GM19463 (cell line): Measurements from ENCODE around the gene GIPR.
A peak's percentile ranks its signal among the peaks of the same experiment; 100 is the strongest.
"Not testable (repeated sequence)": the region's sequence is repeated elsewhere in the genome, so short reads cannot be mapped to it uniquely, and the experiment has no call there.

Experiments used
- ATAC-seq: cut with Tn5 transposase; IDR thresholded peaks from one replicate; pipeline ENCODE4 v1.9.1; 2021; ENCODE audit warnings: mild to moderate bottlenecking, moderate library complexity; ENCODE audit not compliant: unreplicated experiment

GIPR gene

GRCh38 chr19:45691516-45692186 is 23.6 kb downstream of the GIPR start, which contains the start of gene SNRPD2:
SNRPD2 (minus strand) TSS chr19:45691953; CDS start chr19:45691888, 65 bp downstream.
- peak; percentile 39 for ATAC-seq

DNA sequence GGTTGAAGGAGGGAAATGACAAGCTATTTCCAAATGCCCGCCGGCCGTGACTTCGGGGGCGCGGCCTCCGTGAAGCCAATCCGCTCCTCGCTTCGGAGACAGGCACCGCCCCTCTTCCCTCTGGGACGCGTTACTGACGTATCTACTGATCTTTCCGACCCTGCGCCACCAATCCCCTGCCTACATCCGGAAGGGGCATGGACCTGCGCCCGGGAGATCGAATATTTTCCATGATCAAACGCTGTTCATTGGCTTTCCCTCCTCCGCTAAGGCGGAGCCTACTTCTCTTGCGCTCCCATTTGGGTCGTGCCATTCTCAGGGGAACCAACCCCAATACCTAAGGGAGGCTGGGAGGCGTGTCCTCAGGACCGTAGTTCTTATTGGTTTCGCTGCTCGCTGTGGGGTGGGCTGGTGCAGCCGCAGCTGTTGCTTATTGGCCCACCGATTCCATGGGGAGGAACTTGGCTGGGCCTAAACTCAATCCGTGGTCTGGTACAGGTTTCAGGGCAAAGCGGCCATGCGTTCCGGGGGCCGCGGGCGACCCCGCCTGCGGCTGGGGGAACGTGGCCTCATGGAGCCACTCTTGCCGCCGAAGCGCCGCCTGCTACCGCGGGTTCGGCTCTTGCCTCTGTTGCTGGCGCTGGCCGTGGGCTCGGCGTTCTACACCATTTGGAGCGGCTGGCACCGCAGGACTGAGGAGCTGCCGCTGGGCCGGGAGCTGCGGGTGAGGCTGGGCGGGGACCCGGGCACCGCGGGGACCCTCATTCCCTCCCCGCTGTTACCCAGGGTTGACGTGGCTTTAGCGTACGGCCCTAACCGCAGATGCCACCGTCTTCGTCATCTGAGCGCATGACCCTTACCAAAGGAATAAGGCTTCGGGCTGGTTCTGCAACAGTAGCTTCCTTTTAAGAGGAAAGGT is 24.4 kb downstream of the GIPR start, which contains the start of gene QPCTL:
Gene QPCTL, plus strand, starts transcription at position 480 of the 919 bp plus-strand sequence. Its CDS starts 38 bp downstream, at position 518.
- peak; percentile 87 for ATAC-seq

GRCh38 chr19:45693106-45693788 is 25.2 kb downstream of the GIPR start:
- no peak for ATAC-seq

GRCh38 chr19:45701676-45702075 is 33.7 kb downstream of the GIPR start:
- ATAC-seq, result no peak

- no peak for ATAC-seq
These were observed 37.1 kb downstream of the GIPR start for GRCh38 chr19:45705115-45705514.

GRCh38 chr19:45705710-45706415 is 37.8 kb downstream of the GIPR start:
- ATAC-seq, result no peak

DNA sequence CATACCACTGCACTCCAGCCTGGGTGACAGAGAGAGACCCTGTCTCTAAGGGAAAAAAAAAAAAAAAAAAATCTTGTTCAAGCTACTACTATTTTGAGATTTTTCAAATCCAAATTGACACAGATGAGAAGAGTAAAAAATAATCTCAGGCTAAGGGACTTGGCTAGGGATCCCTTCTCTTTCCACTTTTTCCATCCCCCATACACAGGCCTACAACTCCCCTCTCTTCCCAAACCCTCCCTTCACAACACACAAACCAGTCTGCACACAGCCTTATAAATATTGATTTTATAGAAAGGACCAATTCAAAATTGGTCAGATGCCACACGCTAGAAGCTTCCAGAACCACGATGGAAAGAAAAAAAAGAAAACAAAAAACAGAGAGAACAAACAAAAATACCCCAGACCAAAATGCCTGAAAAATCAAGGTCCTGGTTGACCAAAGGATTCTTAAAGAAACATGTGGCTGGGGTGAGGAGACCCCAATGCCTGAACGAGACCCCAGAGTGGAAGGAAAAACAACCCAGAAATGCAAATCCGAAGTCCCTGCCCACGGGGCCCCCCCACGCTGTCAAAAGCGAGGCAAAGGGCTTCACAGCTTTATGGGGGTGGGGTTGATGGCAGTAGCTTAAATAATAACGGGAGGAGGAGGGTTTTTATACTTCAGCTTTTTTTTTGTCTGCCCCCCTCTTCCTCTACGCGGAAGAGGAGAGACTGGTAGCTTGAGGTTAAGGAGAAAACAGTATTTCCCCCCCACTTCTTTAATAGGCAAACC is 42.5 kb downstream of the GIPR start:
- ATAC-seq, result no peak

DNA sequence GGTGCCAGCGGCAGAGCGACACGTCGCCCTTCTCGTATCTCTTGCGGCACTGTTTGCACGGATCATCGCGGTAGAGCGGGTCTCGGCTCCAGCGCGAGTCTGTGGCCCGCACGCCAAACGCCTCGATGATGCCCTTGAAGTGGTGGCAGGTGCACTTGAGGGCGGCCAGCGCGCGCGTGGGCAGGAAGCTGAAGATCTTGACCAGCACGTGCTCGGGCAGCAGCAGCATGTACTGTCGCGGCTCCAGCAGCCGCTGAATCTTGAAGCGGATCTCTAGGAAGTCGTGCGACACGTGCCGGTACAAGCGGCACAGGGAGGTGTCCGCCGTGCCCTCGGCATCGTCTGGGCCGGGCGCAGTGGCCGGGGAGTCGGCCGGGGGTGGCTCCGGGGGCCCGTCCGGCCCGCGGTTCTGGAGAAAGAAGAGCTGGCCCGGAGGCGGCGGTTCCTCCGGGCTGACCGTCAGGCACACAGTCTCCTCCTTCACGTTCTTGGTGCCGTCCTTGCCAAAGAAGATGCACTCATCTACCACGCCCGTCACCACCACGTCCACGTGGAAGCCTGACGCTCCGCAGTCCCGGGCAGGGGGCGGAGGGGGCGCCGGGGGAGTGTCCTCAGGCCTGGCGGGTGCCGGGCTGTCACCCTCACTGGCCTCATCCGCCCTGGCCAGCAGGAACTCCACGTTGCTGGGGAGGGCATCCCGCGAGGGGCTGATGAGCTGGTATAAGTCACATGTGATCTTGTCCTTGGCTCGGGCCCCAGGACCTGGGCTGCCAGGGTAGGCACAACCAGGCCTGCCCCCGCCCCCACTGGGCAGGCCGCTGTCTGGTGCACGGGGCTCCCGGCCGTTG is 44.1 kb downstream of the GIPR start:
- no peak for ATAC-seq

GRCh38 chr19:45712699-45713067 is 44.7 kb downstream of the GIPR start:
- no peak for ATAC-seq

- ATAC-seq, result no peak
These were observed 45.1 kb downstream of the GIPR start for GRCh38 chr19:45713141-45713540.

- ATAC-seq, result no peak
These were observed 47.1 kb downstream of the GIPR start for GRCh38 chr19:45715139-45715538.

- no peak for ATAC-seq
These were observed 48.5 kb downstream of the GIPR start for GRCh38 chr19:45716359-45717130.

DNA sequence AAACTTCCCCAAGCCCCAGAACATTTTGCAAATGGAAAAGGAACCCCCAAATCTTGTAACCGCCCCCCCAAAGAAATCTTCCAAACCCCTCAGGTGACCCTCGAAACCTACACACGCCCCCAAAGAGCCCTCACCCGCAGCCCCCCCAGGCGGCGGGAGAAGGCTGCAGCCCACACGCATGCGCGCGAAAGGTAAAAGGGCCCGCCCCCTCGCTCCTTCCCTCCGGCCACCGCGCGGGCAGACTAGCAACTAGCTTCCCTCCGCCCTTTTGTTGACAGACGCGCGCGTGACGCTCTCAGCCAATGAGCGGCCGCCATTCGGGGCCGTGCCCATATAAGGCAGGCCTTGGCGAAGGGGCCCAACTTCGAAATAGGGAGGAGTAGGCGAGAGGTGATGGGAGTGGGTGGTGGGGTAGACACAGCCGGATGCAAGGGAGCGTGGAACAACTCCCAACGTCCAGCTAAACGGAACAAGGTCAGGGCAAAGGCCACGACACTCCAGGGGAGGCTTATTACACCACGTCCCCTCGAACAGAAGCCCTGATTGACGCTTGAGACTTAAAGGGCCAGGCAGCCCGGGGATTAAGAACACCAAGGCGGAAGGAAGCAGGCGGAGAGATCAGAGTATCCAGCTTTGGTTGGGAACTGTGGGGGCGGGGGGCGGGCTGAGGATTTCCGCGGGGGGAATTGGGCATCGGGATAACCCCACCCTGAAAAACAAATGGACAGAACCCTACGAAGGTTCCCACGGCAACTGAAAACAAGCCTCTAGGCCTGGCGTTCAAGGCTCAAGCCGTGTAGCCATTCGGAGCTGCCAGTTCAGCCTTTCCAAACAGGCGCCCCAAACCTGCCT is 49.3 kb downstream of the GIPR start:
- ATAC-seq, result peak; percentile 89

DNA sequence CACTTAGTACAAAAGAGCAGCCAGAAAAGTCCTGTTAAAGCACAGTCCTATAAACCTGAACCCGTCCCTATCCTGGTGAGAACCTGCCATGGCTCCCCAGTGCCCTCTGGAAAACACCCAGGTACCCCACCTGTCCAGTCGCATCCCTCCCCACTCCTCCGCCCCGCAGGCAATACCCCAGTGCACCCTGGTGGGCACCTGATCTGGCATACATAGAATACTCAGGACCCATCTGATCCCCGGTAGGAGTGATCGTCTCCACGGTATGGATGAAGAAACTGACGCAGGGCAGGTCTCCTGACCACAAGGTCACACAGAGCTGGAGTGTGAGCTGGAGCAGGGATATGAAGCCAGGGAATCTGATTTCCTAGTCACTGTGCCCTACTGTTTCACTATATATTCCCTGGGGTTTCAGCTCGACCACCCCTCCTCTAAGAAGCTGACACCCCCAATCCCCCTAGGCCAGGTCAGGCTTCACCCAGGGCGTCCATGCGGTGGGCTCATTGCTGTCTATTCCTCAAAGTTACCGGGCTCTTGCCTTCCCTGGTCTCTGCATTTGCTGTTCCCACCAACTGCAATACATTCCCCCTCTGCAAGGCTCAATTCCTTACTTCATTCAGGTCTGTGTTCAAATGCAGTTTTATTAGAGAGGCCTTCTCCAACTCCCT is 50.1 kb downstream of the GIPR start:
- ATAC-seq, result no peak

- not testable (repeated sequence) for ATAC-seq
These were observed 52.0 kb downstream of the GIPR start for GRCh38 chr19:45720065-45720464.

DNA sequence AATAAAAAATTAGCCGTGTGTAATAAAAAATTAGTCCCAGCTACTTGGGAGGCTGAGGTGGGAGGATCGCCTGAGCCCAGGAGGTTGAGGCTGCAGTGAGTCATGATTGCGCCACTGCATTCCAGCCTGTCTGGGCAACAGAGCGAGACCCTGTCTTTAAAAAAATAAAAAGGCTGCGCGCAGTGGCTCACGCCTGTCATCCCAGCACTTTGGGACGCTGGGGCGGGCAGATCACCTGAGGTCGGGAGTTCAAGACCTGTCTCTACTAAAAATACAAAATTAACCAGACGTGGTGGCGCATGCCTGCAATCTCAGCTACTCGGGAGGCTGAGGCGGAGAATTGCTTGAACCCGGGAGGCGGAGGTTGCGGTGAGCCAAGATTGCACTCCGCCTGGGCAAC is 60.7 kb downstream of the GIPR start:
- not testable (repeated sequence) for ATAC-seq

DNA sequence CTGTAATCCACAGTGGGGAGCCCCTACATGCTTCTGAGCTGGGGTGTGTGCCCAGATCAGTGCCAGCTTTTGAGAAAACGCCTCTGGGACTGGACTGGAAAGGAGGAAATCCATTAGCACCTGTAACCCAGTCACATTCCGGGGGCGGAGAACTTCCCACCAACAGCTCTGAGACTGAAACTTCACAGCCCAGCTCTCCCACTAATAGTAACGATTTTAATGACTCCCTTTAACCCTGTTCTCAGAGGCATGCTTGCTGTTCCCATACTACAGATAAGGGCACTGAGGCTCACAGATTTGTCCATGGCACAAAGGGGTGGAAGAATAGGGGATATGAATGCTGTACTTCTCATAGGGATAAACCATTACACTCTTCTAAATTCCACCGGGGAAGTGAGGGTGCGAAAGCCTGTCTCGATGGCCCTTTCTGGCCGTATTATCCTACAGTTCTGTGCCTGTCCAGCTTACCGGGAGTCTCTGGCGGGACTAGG is 61.8 kb downstream of the GIPR start:
- ATAC-seq, result no peak
